Fibroblast of lung (primary cell): ENCODE results near the gene LRRC49.

ENCODE experiments used
- EZH2 ChIP-seq: IDR thresholded peaks from 2 replicates; pipeline ENCODE4 v1.5.1; 2012; ENCODE audit warnings: low read length, control low read depth, mild to moderate bottlenecking; ENCODE audit errors: missing control alignments
- TF ChIP-seq, protein P1 (sequence below), 2 donors: IDR thresholded peaks in 1 of 2; conservative IDR thresholded peaks in 1 of 2; 1 replicate in 1 of 2; 2 replicates in 1 of 2; pipeline ENCODE4 v1.5.1; 2011 to 2012; ENCODE audit warnings: low read length in 2 of 2, control low read depth in 1 of 2, inconsistent platforms in 1 of 2, low read depth in 1 of 2, mild to moderate bottlenecking in 1 of 2

DNA sequence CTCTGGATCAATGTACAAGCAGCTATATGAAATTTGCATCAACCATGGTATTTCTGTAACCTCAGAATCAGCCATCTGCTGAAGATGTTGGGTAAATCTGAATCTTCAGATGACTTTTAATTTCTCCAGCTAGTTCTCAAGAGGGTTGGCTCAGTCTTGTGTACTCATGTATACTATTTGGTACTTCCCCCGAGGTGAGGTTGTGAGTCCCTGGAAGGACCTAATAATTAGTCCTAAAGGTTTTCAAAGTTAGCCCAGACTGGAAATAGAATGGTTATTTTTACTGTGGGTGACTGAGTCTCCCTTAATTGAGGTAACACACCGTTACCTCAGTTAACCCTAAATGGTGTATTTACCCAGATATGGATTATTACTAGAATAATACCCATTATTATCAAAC is 118.4 kb downstream of the LRRC49 start:
- no peak for TF ChIP-seq EZH2
- TF ChIP-seq, protein P1, sequence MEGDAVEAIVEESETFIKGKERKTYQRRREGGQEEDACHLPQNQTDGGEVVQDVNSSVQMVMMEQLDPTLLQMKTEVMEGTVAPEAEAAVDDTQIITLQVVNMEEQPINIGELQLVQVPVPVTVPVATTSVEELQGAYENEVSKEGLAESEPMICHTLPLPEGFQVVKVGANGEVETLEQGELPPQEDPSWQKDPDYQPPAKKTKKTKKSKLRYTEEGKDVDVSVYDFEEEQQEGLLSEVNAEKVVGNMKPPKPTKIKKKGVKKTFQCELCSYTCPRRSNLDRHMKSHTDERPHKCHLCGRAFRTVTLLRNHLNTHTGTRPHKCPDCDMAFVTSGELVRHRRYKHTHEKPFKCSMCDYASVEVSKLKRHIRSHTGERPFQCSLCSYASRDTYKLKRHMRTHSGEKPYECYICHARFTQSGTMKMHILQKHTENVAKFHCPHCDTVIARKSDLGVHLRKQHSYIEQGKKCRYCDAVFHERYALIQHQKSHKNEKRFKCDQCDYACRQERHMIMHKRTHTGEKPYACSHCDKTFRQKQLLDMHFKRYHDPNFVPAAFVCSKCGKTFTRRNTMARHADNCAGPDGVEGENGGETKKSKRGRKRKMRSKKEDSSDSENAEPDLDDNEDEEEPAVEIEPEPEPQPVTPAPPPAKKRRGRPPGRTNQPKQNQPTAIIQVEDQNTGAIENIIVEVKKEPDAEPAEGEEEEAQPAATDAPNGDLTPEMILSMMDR (conservative IDR thresholded peaks at IDR 0.05 in 1 of 2, IDR thresholded peaks at IDR 0.05 in 1 of 2; ENCODE audit: low read depth in 1 of 2, low read length in 2 of 2), result no peak
